Measurements from ENCODE around the gene MRPL1. TPM values are rescaled to one million over a fixed set of nuclear protein-coding genes. Genes with fewer than 3 reads are reported as not detected.

The MRPL1 gene
- total and polyA plus RNA-seq, 9 of the 15 experiments (the other 6 are each of a cell fraction or from before 2014, with no cell fraction given) = 38.4 to 75.7 (median 63.7) TPM

GRCh38 chr4:77818073-77818601 lies 44.5 kb upstream of the MRPL1 start (continued):
- TF ChIP-seq CHD7 (IDR thresholded peaks at IDR 0.05; ENCODE audit: low read depth, low read length) (peak; percentile 88), MAZ (CRISPR knock-in tag; conservative IDR thresholded peaks at IDR 0.05 in 1 of 2, IDR thresholded peaks at IDR 0.05 in 1 of 2) (peak in 1 of 2 experiments; percentile 48; a peak in 1 of 4 replicates), ZNF146 (CRISPR knock-in tag; IDR thresholded peaks at IDR 0.05; ENCODE audit: unreplicated experiment) (no peak), GABPB1 (CRISPR knock-in tag; IDR thresholded peaks at IDR 0.05) (no peak), SPI1 (IDR thresholded peaks at IDR 0.05; ENCODE audit: borderline replicate concordance, low read depth, low read length) (peak; percentile 70), ZBTB5 (IDR thresholded peaks at IDR 0.05) (no peak), HMGXB4 (CRISPR knock-in tag; IDR thresholded peaks at IDR 0.05) (no peak), ZHX1 (conservative IDR thresholded peaks at IDR 0.05; ENCODE audit: low read length) (no peak), CC2D1A (IDR thresholded peaks at IDR 0.05) (peak; percentile 19; the same call in 1 of the 2 replicates)

Measured in K562 (cell line).